ENCODE results near the gene ENHO.

GRCh38 chr9:34514401-34514800, 8.4 kb downstream of the ENHO start:
- TF ChIP-seq SP1 (IDR thresholded peaks at IDR 0.05; ENCODE audit: low read depth, low read length) = no peak
- TF ChIP-seq JUN (IDR thresholded peaks at IDR 0.05; ENCODE audit: low read depth, low read length) = no peak
- no peak for TF ChIP-seq BRCA1 (IDR thresholded peaks at IDR 0.05; ENCODE audit: low read depth, low read length)
- no peak for TF ChIP-seq MAFK (IDR thresholded peaks at IDR 0.05; ENCODE audit: low read depth, low read length)
- TF ChIP-seq, protein P1, sequence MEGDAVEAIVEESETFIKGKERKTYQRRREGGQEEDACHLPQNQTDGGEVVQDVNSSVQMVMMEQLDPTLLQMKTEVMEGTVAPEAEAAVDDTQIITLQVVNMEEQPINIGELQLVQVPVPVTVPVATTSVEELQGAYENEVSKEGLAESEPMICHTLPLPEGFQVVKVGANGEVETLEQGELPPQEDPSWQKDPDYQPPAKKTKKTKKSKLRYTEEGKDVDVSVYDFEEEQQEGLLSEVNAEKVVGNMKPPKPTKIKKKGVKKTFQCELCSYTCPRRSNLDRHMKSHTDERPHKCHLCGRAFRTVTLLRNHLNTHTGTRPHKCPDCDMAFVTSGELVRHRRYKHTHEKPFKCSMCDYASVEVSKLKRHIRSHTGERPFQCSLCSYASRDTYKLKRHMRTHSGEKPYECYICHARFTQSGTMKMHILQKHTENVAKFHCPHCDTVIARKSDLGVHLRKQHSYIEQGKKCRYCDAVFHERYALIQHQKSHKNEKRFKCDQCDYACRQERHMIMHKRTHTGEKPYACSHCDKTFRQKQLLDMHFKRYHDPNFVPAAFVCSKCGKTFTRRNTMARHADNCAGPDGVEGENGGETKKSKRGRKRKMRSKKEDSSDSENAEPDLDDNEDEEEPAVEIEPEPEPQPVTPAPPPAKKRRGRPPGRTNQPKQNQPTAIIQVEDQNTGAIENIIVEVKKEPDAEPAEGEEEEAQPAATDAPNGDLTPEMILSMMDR (IDR thresholded peaks at IDR 0.05; ENCODE audit: control extremely low read depth in 1 of 3, insufficient read depth in 1 of 3, low read depth in 1 of 3, low read length in 3 of 3) = no peak
- TF ChIP-seq CHD2 (IDR thresholded peaks at IDR 0.05; ENCODE audit: low read length) = no peak
- no peak for TF ChIP-seq PHF8 (conservative IDR thresholded peaks at IDR 0.05; ENCODE audit: low read depth, low read length)
- TF ChIP-seq TCF12 (IDR thresholded peaks at IDR 0.05; ENCODE audit: low read depth, low read length) = no peak
- TF ChIP-seq SRF (IDR thresholded peaks at IDR 0.05; ENCODE audit: low read depth, low read length) = no peak
- TF ChIP-seq YY1 (IDR thresholded peaks at IDR 0.05; ENCODE audit: low read depth, low read length) = no peak
- no peak for TF ChIP-seq POLR2A (IDR thresholded peaks at IDR 0.05; ENCODE audit: control extremely low read depth in 1 of 2, low read depth in 2 of 2, low read length in 2 of 2)
- TF ChIP-seq CEBPB (IDR thresholded peaks at IDR 0.05; ENCODE audit: low read depth, low read length) = no peak
- TF ChIP-seq SIN3A (conservative IDR thresholded peaks at IDR 0.05 in 1 of 2, IDR thresholded peaks at IDR 0.05 in 1 of 2; ENCODE audit: low read depth in 1 of 2, low read length in 2 of 2) = no peak
- no peak for TF ChIP-seq RNF2 (IDR thresholded peaks at IDR 0.05; ENCODE audit: borderline replicate concordance, low read depth, low read length, missing control alignments, poor library complexity, severe bottlenecking)
